SKM-1 (cell line): Measurements from ENCODE around the gene ARR3.
"Not testable (repeated sequence)": the region's sequence is repeated elsewhere in the genome, so short reads cannot be mapped to it uniquely, and the experiment has no call there.

Experiments
- DNase-seq: peaks from one replicate; lab custom pipeline; 2025; ENCODE audit not compliant: unreplicated experiment; lab: John Stamatoyannopoulos, UW

The ARR3 gene

GRCh38 chrX:70268034-70268433 is at the start of gene ARR3:
TSS of gene ARR3 (plus strand) at chrX:70268334. CDS start at chrX:70269386, 1,052 bp downstream.
- DNase-seq = no peak

GRCh38 chrX:70219938-70220764 is 48.0 kb upstream of the ARR3 start:
- DNase-seq = no peak

- DNase-seq = no peak
Observed at GRCh38 chrX:70226048-70226447, 42.1 kb upstream of the ARR3 start.

- DNase-seq = no peak
Observed at GRCh38 chrX:70226687-70227086, 41.4 kb upstream of the ARR3 start.

- DNase-seq = no peak
Observed at GRCh38 chrX:70231666-70232065, 36.5 kb upstream of the ARR3 start.

- DNase-seq = no peak
Observed at GRCh38 chrX:70234355-70234754, 33.8 kb upstream of the ARR3 start, which contains the start of gene AWAT1. TSS of gene AWAT1 (plus strand) at chrX:70234655. CDS start at chrX:70234696, 41 bp downstream.

- no peak for DNase-seq
Observed at GRCh38 chrX:70240751-70241150, 27.4 kb upstream of the ARR3 start.

- DNase-seq = no peak
Observed at GRCh38 chrX:70241501-70241900, 26.6 kb upstream of the ARR3 start.

GRCh38 chrX:70243601-70244000 is 24.5 kb upstream of the ARR3 start:
- DNase-seq = not testable (repeated sequence)

GRCh38 chrX:70244881-70245280 is 23.3 kb upstream of the ARR3 start:
- DNase-seq = no peak

GRCh38 chrX:70247252-70247651 is 20.9 kb upstream of the ARR3 start:
- DNase-seq = no peak

- DNase-seq = no peak
Observed at GRCh38 chrX:70252491-70252890, 15.6 kb upstream of the ARR3 start.

GRCh38 chrX:70253377-70254062 is 14.6 kb upstream of the ARR3 start:
- no peak for DNase-seq

- DNase-seq = no peak
Observed at GRCh38 chrX:70254063-70254400, 14.1 kb upstream of the ARR3 start.

GRCh38 chrX:70254909-70255308 is 13.2 kb upstream of the ARR3 start:
- no peak for DNase-seq

- DNase-seq = no peak
Observed at GRCh38 chrX:70255452-70255851, 12.7 kb upstream of the ARR3 start.

GRCh38 chrX:70257423-70258288 is 10.5 kb upstream of the ARR3 start:
- DNase-seq = no peak

GRCh38 chrX:70260104-70260503 is 8.0 kb upstream of the ARR3 start, which contains the start of gene P2RY4:
TSS of gene P2RY4 (minus strand) at chrX:70260204. CDS start at chrX:70259624, 580 bp downstream.
- no peak for DNase-seq

- peak; percentile 4 for DNase-seq
Observed at GRCh38 chrX:70262952-70263567, 5.1 kb upstream of the ARR3 start.

- no peak for DNase-seq
Observed at GRCh38 chrX:70264784-70265183, 3.4 kb upstream of the ARR3 start.

- DNase-seq = not testable (repeated sequence)
Observed at GRCh38 chrX:70274029-70274428, 5.9 kb downstream of the ARR3 start.
